Activated naive CD4-positive, alpha-beta T cell treated with anti-CD3 and anti-CD28 coated beads, Interleukin-2, amount 50 U/mL, for 24 hours (primary cell): Measurements from ENCODE around the gene DVL2.
"Not testable (repeated sequence)": the region's sequence is repeated elsewhere in the genome, so short reads cannot be mapped to it uniquely, and the experiment has no call there.

Experiments
- H3K27ac Mint-ChIP-seq: one replicate; pipeline ENCODE4 v1.8.0; 2021; ENCODE audit warnings: mild to moderate bottlenecking, mixed read lengths
- H3K27me3 Mint-ChIP-seq: one replicate; pipeline ENCODE4 v1.8.0; 2021; ENCODE audit warnings: mixed read lengths
- H3K36me3 Mint-ChIP-seq: one replicate; pipeline ENCODE4 v1.8.0; 2021; ENCODE audit warnings: mixed read lengths
- H3K4me1 Mint-ChIP-seq: one replicate; pipeline ENCODE4 v1.8.0; 2021; ENCODE audit warnings: mixed read lengths
- H3K4me3 Mint-ChIP-seq: one replicate; pipeline ENCODE4 v1.8.0; 2021; ENCODE audit warnings: mild to moderate bottlenecking, mixed read lengths
- H3K9me3 Mint-ChIP-seq: one replicate; pipeline ENCODE4 v1.8.0; 2021; ENCODE audit warnings: mixed read lengths

Gene DVL2

DNA sequence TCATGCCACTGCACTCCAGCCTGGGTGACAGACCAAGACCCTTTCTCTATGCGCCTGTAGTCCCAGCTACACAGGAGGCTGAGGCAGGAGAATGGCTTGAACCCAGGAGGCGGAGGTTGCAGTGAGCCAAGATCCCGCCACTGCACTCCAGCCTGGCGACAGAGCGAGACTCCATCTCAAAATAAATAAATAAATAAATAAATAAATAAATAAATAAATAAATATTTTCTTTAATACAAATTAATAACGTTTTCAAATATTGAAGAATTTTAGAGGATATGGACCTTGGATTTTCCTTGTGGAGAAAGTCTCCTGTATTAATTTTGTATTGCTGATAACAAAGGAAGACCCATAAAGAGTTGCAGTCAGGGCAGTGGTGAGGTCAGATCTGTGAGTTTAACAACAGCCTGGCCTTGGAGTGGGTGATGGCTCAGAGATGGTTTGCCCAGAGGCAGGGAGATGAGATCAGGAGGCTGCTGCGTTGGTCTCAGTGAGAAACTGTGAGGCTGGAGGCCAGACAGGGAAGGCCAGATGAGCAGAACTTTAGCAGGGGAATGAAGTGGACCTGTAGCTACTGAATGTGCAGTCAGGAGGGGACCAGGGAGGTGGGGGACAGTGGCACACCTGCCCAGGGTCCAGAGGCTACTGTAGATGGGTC, 50.8 kb downstream of the DVL2 start:
- Mint-ChIP-seq H3K27me3 (no peaks in the 10 kb centered on the region), H3K9me3 (no peaks in the 10 kb centered on the region), H3K4me1 (peaks cover 5% of the 10 kb centered on the region), H3K36me3 (no peaks in the 10 kb centered on the region), H3K4me3 (no peak overlapping the region), H3K27ac (no peak overlapping the region)

DNA sequence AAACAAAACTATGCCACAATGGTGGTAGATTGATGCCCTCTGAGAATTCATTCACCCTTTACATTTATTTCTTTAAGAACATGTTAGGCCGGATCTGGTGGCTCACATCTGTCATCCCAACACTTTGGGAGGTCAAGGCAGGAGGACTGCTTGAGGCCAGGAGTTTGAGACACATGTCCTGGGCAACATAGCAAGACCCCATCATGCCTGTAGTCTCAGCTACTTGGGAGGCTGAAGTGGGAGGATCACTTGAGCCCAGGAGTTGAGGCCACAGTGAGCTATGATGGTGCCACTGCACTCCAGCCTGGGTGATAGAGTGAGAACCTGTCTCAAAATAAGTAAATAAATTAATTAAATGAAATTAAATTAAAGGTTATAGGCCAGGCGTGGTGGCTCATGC, 52.2 kb downstream of the DVL2 start:
- H3K27me3 Mint-ChIP-seq, H3K9me3 Mint-ChIP-seq, H3K27ac Mint-ChIP-seq, H3K36me3 Mint-ChIP-seq, H3K4me3 Mint-ChIP-seq: not testable (repeated sequence)
- H3K4me1 Mint-ChIP-seq, result peaks cover 16% of the 10 kb centered on the region

DNA sequence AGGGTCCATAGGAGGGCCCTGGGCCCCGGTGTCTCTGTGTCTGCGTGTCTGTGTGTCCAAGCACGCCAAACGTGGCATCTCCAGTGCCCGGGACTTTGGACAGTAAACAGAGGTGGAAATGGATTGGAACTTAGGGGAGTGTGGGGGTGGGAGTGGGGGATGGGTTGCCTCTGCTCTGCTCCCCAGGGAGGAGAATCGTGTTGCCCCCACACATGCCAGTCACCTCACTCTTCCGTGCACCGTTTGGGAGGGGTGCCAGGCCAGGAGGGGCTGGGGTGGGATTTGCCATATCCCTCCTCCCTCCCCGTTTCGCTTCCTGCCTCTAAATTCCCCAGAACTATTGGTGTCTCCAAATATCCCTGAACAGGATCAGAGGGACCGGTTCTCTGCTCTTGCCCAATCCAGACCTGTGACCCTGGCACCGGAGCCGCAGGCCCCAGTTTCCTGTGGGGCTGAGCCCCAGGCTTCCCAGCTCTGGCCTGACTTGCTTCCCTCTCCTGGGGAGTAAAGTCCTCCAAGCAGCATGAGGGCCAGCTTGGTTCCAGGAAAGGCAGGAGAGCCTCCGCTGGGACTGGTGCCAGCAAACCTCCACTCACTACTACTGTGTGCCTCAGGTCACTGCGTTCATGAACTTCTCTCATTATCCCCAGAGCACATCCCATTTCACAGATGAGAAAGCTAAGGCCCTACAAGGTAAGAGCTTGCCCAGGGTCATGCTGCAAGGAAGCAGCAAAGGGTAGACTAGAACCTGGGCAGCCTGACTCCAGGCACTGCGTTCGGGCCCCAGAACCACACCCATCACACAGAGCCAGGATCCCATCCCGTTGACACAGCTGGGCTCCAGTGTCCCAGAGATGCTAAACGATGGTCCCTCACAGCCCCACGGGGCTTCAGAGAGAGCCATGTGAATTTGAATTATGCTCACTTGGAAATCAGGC, 54.7 kb downstream of the DVL2 start, which contains the start of gene ASGR1:
Gene ASGR1, minus strand, starts transcription at position 54 of the 938 bp plus-strand sequence. CDS start 807 bp downstream, outside the sequence.
- no peaks in the 10 kb centered on the region for H3K27me3 Mint-ChIP-seq

DNA sequence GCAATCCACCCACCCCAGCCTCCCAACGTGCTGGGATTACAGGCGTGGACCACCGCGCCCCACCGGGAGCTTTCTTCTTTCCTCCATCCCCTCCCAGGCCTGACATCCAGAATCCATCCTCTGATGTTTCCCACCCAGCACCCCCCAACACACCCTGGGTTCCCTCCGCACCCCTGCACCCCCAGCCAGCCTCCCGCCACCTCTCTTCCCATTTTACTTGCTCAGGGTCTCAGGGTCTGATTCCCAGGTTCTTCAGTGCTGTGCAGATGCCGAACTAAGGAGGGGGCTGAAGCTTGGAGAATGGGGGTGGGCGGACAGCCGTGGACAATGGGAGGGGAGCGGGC, 55.4 kb downstream of the DVL2 start:
- H3K27ac Mint-ChIP-seq, result no peak overlapping the region
- H3K4me3 Mint-ChIP-seq, result no peak overlapping the region
- H3K9me3 Mint-ChIP-seq, result no peaks in the 10 kb centered on the region
- no peaks in the 10 kb centered on the region for H3K36me3 Mint-ChIP-seq
- H3K4me1 Mint-ChIP-seq, result peaks cover 11% of the 10 kb centered on the region
- no peaks in the 10 kb centered on the region for H3K27me3 Mint-ChIP-seq

More for the DNA sequence above, 54.7 kb downstream of the DVL2 start, which contains the start of gene ASGR1:
- Mint-ChIP-seq H3K36me3 (no peaks in the 10 kb centered on the region), H3K9me3 (no peaks in the 10 kb centered on the region), H3K4me1 (peaks cover 11% of the 10 kb centered on the region), H3K4me3 (peak within 1 kb of the TSS; percentile 68), H3K27ac (no peak within 1 kb of the TSS)

DNA sequence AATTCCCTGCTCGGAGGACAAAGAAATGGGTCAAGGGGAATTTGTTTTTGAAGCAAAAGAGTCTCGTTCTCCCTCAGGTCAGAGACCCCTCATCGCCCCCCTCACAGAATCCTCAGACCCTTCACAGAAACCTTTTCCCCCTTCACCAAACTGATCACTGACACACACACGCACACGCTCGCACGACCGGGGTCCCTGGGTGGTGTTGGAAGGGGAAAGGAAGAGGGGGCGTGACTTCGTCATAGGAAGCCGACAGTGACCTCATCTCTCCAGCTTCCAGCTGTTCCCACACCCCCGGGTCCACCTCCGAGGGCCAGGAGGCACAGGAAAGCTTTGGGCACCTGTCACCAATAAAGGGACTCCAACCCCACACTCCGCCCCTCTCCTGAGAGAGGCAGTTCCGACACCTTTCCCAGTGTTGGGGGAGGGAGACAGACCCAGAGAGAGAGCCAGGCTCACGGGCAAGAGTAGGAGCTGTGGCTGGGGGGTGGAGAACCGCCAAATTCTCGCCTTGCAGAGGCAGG, 56.3 kb downstream of the DVL2 start:
- Mint-ChIP-seq H3K27me3 (no peaks in the 10 kb centered on the region), H3K4me1 (peaks cover 11% of the 10 kb centered on the region), H3K27ac (no peak overlapping the region), H3K9me3 (no peaks in the 10 kb centered on the region), H3K36me3 (no peaks in the 10 kb centered on the region), H3K4me3 (peak overlapping the region; percentile 68)

DNA sequence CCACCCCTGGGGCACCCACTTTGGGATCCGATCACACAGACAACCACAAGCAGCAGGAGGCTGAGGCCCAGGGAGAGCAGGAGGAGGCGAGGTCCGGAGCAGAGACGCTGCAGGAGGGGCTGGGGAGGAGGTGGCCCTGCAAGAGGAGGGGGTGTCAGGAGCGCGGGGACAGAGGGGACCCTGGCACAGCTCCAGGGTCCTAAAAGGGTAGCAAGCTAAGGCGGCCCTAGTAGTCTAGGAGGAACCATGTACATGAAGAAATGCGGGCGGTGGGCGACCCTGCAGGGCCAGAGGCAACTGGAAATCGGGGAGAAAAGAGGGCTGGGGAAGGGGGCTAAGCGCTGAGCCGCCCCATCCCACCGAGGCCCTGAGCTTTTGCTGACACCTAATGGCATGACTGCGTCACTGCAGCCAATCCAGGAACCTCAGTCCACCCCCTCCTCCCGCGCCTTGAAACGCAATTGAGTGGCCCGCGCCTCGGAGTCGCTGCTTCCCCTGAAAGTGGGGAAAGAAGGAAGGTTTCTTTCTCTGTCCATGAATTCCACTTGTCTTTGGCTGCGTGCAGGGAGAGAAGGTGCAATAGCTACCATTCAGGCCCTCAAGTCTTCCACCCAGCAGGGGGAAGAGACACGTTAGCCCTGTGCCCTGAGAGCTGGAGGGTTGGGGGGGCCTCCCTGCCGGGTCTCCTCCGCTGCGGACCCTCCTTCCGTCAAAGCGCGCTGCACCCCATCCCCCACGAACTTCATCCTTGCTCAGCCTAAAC, 56.9 kb downstream of the DVL2 start:
- Mint-ChIP-seq H3K4me1 (peaks cover 11% of the 10 kb centered on the region), H3K9me3 (no peaks in the 10 kb centered on the region), H3K4me3 (peak overlapping the region; percentile 68), H3K36me3 (no peaks in the 10 kb centered on the region), H3K27me3 (no peaks in the 10 kb centered on the region), H3K27ac (no peak overlapping the region)

DNA sequence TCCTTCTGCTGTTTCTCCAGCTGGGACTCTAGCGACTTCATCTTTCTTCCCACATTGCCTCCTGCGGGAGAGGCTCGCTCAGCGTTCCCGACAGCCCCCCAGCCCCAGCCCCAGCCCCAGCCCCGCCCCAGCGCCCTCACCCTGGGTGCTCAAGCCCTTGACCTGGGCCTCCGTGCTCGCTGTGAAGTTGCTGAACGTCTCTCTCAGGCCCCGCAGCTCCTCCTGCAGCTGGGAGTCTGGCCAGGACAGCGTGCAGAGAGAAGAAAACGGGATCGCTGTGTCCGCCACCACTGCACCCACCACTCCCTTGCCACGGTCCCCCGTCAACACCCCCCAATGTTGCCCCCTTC, 57.5 kb downstream of the DVL2 start:
- H3K27me3 Mint-ChIP-seq, result no peaks in the 10 kb centered on the region
- no peak overlapping the region for H3K4me3 Mint-ChIP-seq
- H3K36me3 Mint-ChIP-seq, result no peaks in the 10 kb centered on the region
- H3K4me1 Mint-ChIP-seq, result peaks cover 11% of the 10 kb centered on the region
- no peaks in the 10 kb centered on the region for H3K9me3 Mint-ChIP-seq
- H3K27ac Mint-ChIP-seq, result no peak overlapping the region

DNA sequence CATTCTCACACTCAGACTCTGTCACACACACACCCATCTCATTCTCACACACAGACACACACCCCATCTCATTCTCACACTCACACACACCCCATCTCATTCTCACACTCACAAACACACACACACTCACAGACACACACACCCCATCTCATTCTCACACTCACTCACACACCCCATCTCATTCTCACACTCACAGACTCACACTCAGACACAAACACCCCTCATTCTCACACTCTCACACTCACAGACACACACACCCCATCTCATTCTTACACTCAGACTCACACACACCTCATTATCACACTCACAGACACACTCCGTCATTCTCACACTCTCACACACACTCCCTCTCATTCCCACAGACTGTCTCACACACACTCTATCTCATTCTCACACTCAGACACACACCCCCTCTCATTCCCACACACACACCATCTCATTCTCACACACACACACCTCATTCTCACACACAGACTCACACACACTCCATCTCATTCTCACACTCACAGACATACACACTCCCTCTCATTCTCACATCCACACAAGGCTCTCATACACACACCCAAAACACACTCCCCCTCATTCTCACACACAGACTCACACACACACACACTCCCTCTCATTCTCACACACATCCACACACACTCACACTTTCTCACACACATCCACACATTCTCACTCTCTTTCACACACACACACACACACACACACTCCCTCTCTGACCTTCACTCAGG, 58.0 kb downstream of the DVL2 start:
- Mint-ChIP-seq H3K9me3 (no peaks in the 10 kb centered on the region), H3K4me1 (peaks cover 11% of the 10 kb centered on the region), H3K27me3 (no peaks in the 10 kb centered on the region), H3K27ac (no peak overlapping the region), H3K36me3 (no peaks in the 10 kb centered on the region), H3K4me3 (no peak overlapping the region)
